Endothelial cell of umbilical vein (primary cell): ENCODE results near the gene VEGFC. TPM values are rescaled to one million over a fixed set of nuclear protein-coding genes. Genes with fewer than 3 reads are reported as not detected.

Source experiments
- BruUV-seq: library from RNA; stranded (reverse); fragments of 400-500 nt; replicated peaks from 2 replicates; lab custom pipeline; 2021; lab: Mats Ljungman, UMichigan
- CTCF ChIA-PET: fragments of 300-600, 350-600 bp; sonication (Branson Sonifier 250); formaldehyde crosslinking; loops from one replicate; lab custom pipeline; 2021; ENCODE audit warnings: antibody characterized with exemption, inconsistent platforms; lab: Charles Lee
- POLR2A ChIA-PET: fragments of 300-600, 350-600 bp; sonication (Branson Sonifier 250); formaldehyde crosslinking; loops from one replicate; lab custom pipeline; 2021; ENCODE audit warnings: antibody characterized with exemption, inconsistent platforms; lab: Charles Lee
- DNase-seq: peaks from one replicate; pipeline ENCODE4 v3.0.0-alpha.2; 2011; ENCODE audit warnings: low read depth, low spot score
- FAIRE-seq: peaks from 2 replicates; lab custom pipeline; 2011; peaks lifted over from hg19 to GRCh38; lab: Jason Lieb, UNC
- H2AFZ ChIP-seq: 2 replicates; pipeline ENCODE4 v1.6.0; 2012; ENCODE audit warnings: low read depth, low read length, control low read depth, inconsistent platforms
- H3K27ac ChIP-seq: 2 replicates; pipeline ENCODE4 v1.5.1; 2011; ENCODE audit warnings: low read depth, mild to moderate bottlenecking, control low read depth, low read length, moderate library complexity; ENCODE audit not compliant: insufficient read depth
- H3K27me3 ChIP-seq, 2 experiments: 2 replicates each; pipeline versions ENCODE4 v1.6.0 to v1.6.1; 2011; ENCODE audit warnings: low read length in 2 of 2, mixed read lengths in 1 of 2; ENCODE audit not compliant: control insufficient read depth in 2 of 2, insufficient read depth in 2 of 2
- H3K36me3 ChIP-seq, 2 experiments: 2 replicates in 1 of 2; 3 replicates in 1 of 2; pipeline ENCODE4 v1.5.1; 2011; ENCODE audit warnings: low read length in 2 of 2, mild to moderate bottlenecking in 1 of 2, moderate library complexity in 1 of 2; ENCODE audit not compliant: control insufficient read depth in 2 of 2, insufficient read depth in 2 of 2; ENCODE audit errors: extremely low read depth in 1 of 2
- H3K4me1 ChIP-seq: 3 replicates; pipeline ENCODE4 v1.5.1; 2011; ENCODE audit warnings: mild to moderate bottlenecking, low read length; ENCODE audit not compliant: control insufficient read depth, insufficient read depth; ENCODE audit errors: extremely low read depth
- H3K4me2 ChIP-seq: 2 replicates; pipeline ENCODE4 v1.6.1; 2011; ENCODE audit warnings: low read length, control low read depth, mixed read lengths; ENCODE audit not compliant: insufficient read depth
- H3K4me3 ChIP-seq, 3 experiments: fragments of 200-600 bp in 1 of 3; sonication (generic), shearing (Covaris generic) in 1 of 3; replicated peaks in 1 of 3; 2 replicates each; pipeline ENCODE4 v1.5.1; 2011 to 2016; ENCODE audit warnings: control low read depth in 3 of 3, low read length in 3 of 3, mild to moderate bottlenecking in 2 of 3, inconsistent platforms in 1 of 3, low read depth in 1 of 3, moderate library complexity in 1 of 3; ENCODE audit not compliant: insufficient read depth in 1 of 3
- H3K79me2 ChIP-seq: 2 replicates; pipeline ENCODE4 v1.6.0; 2012; ENCODE audit warnings: low read length, inconsistent platforms; ENCODE audit not compliant: control insufficient read depth, insufficient read depth
- H3K9ac ChIP-seq: replicated peaks from 2 replicates; pipeline ENCODE3; 2011; ENCODE audit warnings: low read length, control low read depth; ENCODE audit not compliant: insufficient read depth; ENCODE audit errors: extremely low read depth
- H3K9me1 ChIP-seq: replicated peaks from 3 replicates; pipeline ENCODE4 v1.6.0; 2011; ENCODE audit warnings: mild to moderate bottlenecking, low read length; ENCODE audit not compliant: control insufficient read depth, insufficient read depth; ENCODE audit errors: extremely low read depth
- H3K9me3 ChIP-seq: replicated peaks from 2 replicates; pipeline ENCODE4 v1.5.1; 2012; ENCODE audit warnings: low read length, inconsistent platforms; ENCODE audit not compliant: control insufficient read depth, insufficient read depth
- H4K20me1 ChIP-seq: replicated peaks from 2 replicates; pipeline ENCODE3; 2011; ENCODE audit warnings: mild to moderate bottlenecking, low read length; ENCODE audit not compliant: control insufficient read depth, insufficient read depth; ENCODE audit errors: extremely low read depth
- CTCF ChIP-seq, 2 donors: IDR thresholded peaks; 1 replicate in 1 of 2; 2 replicates in 1 of 2; pipeline ENCODE4 v1.5.1; 2011; ENCODE audit warnings: low read length in 2 of 2, mild to moderate bottlenecking in 2 of 2, moderate library complexity in 2 of 2, control low read depth in 1 of 2, inconsistent platforms in 1 of 2, low read depth in 1 of 2; ENCODE audit not compliant: insufficient read depth in 1 of 2; ENCODE audit errors: extremely low read depth in 1 of 2
- EZH2 ChIP-seq: IDR thresholded peaks from 2 replicates; pipeline ENCODE4 v1.6.1; 2012; ENCODE audit warnings: borderline replicate concordance, low read depth, mild to moderate bottlenecking, moderate library complexity, low read length, inconsistent platforms; ENCODE audit not compliant: severe bottlenecking
- FOS ChIP-seq: IDR thresholded peaks from 2 replicates; pipeline ENCODE4 v1.6.1; 2011; ENCODE audit warnings: mild to moderate bottlenecking, low read length, moderate library complexity, borderline replicate concordance; ENCODE audit not compliant: insufficient read depth
- JUN ChIP-seq: IDR thresholded peaks from 2 replicates; pipeline ENCODE4 v1.6.1; 2011; ENCODE audit warnings: borderline replicate concordance, low read depth; ENCODE audit not compliant: insufficient read length, insufficient read depth
- MYC ChIP-seq: IDR thresholded peaks from one replicate; pipeline ENCODE4 v1.6.1; 2011; ENCODE audit warnings: mild to moderate bottlenecking, low read depth, low read length
- POLR2A ChIP-seq: IDR thresholded peaks from 2 replicates; pipeline ENCODE4 v1.6.1; 2012; ENCODE audit warnings: low read depth, mild to moderate bottlenecking, control low read depth, low read length
- POLR2AphosphoS5 ChIP-seq: IDR thresholded peaks from 2 replicates; pipeline ENCODE4 v1.6.1; 2012; ENCODE audit warnings: low read depth, mild to moderate bottlenecking, control low read depth, low read length, moderate library complexity; ENCODE audit not compliant: insufficient read depth
- dilution Hi-C: fragments of 300-500 bp; cut with MboI; formaldehyde crosslinking; loops from one replicate; pipeline ENCODE4 v1.15.0; 2019; ENCODE audit warnings: low sequenced_read_pairs; ENCODE audit not compliant: extremely low pct_ligation_motif_present
- intact Hi-C: fragments of 100-400 bp; cut with micrococcal nuclease; formaldehyde crosslinking; loops from one replicate; pipeline ENCODE4 v1.10.0; 2022
- polyA plus RNA-seq, 4 experiments: library from polyadenylated mRNA; depleted of rRNA in 3 of 4; stranded (reverse) in 3 of 4; unstranded in 1 of 4; fragments of >200 nt; gene quantifications; 2 replicates each; pipeline versions ENCODE4 v1.2.1 to v1.2.3, GENCODE V29; 2011 to 2012; ENCODE audit warnings: missing spikeins in 1 of 4
- total RNA-seq: library from RNA; stranded (reverse); gene quantifications from 2 replicates; pipeline ENCODE4 v1.2.3, GENCODE V29; 2021

VEGFC gene
- total and polyA plus RNA-seq, 2 donors (not counting 3 experiments of a cell fraction or from before 2014, with no cell fraction given): 20.4 to 34.9 TPM

DNA sequence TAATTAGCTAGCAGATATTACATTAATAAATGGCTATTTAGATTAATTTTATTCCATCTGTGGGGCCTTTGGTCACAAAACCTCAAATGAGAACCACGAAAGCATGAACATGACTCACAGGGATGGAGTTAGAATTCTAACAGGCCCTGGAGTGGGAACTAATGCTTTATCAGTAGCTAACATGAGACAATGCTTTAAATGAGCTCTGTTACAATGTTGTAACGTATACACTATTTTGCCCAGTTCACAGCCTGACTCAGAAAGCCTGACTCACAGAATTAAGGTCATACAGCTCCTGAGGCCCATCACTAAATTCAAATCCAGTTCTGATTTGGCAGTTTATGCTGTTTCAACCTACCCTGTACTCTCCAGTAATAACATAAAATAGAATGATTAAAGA, 23.2 kb downstream of the VEGFC start:
- no TSS peak for BruUV-seq
- dilution Hi-C loops: no loop called here
- Histone ChIP-seq H3K4me3 (no peak overlapping the region), H3K9me1 (no peaks in the 10 kb centered on the region), H3K9me3 (no peaks in the 10 kb centered on the region), H3K79me2 (peaks cover 98% of the 10 kb centered on the region), H3K4me2 (no peak overlapping the region), H4K20me1 (peaks cover 5% of the 10 kb centered on the region), H3K27ac (peak overlapping the region; percentile 73), H3K27me3 (no peaks in the 10 kb centered on the region), H3K4me1 (peaks cover 14% of the 10 kb centered on the region), H2AFZ (no peak overlapping the region), H3K9ac (no peak overlapping the region), H3K36me3 (no peaks in the 10 kb centered on the region)
- ChIA-PET POLR2A (interaction anchor here (0.9 kb wide), 1 partner anchor 11 kb away, joined by 4 read pairs; no protein-coding TSS in a partner anchor), CTCF (interaction anchor here (0.9 to 3.1 kb wide), 8 partner anchors 8 to 278 kb away, joined by 3 to 26 read pairs (median 5); no protein-coding TSS in a partner anchor)
- no peak for TF ChIP-seq MYC
- TF ChIP-seq POLR2AphosphoS5: no peak
- TF ChIP-seq POLR2A: no peak
- TF ChIP-seq CTCF (IDR thresholded peaks at IDR 0.05; ENCODE audit: extremely low read depth in 1 of 2, insufficient read depth in 1 of 2, low read depth in 1 of 2, low read length in 2 of 2): no peak
- peak; percentile 55 for TF ChIP-seq JUN
- TF ChIP-seq EZH2: no peak
- TF ChIP-seq FOS: peak; percentile 83
- intact Hi-C loops: no loop called here
- FAIRE-seq: peak; percentile 85
- peak; percentile 77 for DNase-seq
